ENCODE results near the gene RAB10.
"Not testable (repeated sequence)": the region's sequence is repeated elsewhere in the genome, so short reads cannot be mapped to it uniquely, and the experiment has no call there.

The RAB10 gene

GRCh38 chr2:26165403-26165802 lies 131.5 kb downstream of the RAB10 start:
- no peak for FAIRE-seq

- not testable (repeated sequence) for FAIRE-seq
These were observed 132.7 kb downstream of the RAB10 start for GRCh38 chr2:26166541-26166940.

- FAIRE-seq: no peak
These were observed 134.9 kb downstream of the RAB10 start for GRCh38 chr2:26168785-26169184.

- FAIRE-seq: no peak
These were observed 135.3 kb downstream of the RAB10 start for GRCh38 chr2:26169226-26169625.

GRCh38 chr2:26169681-26170414 lies 136.0 kb downstream of the RAB10 start:
- FAIRE-seq: no peak

GRCh38 chr2:26170795-26171194 lies 136.9 kb downstream of the RAB10 start:
- no peak for FAIRE-seq

GRCh38 chr2:26172189-26172870 lies 138.4 kb downstream of the RAB10 start:
- FAIRE-seq: no peak

- no peak for FAIRE-seq
These were observed 139.2 kb downstream of the RAB10 start, which contains the start of gene GAREM2 for GRCh38 chr2:26172871-26173775. Gene GAREM2, plus strand, starts transcription at chr2:26173088. Its CDS starts 133 bp downstream, at chr2:26173221.

- no peak for FAIRE-seq
These were observed 140.0 kb downstream of the RAB10 start for GRCh38 chr2:26173776-26174482.

GRCh38 chr2:26174691-26175465 lies 141.0 kb downstream of the RAB10 start:
- FAIRE-seq: no peak

- FAIRE-seq: no peak
These were observed 141.8 kb downstream of the RAB10 start for GRCh38 chr2:26175466-26176278.

GRCh38 chr2:26176279-26176615 lies 142.4 kb downstream of the RAB10 start:
- no peak for FAIRE-seq

- FAIRE-seq: no peak
These were observed 143.2 kb downstream of the RAB10 start for GRCh38 chr2:26177122-26177521.

GRCh38 chr2:26178246-26178645 lies 144.4 kb downstream of the RAB10 start:
- FAIRE-seq: no peak

GRCh38 chr2:26178746-26179436 lies 145.0 kb downstream of the RAB10 start:
- no peak for FAIRE-seq

- no peak for FAIRE-seq
These were observed 145.6 kb downstream of the RAB10 start for GRCh38 chr2:26179446-26179913.

GRCh38 chr2:26182441-26182840 lies 148.6 kb downstream of the RAB10 start:
- FAIRE-seq: no peak

- FAIRE-seq: no peak
These were observed 149.2 kb downstream of the RAB10 start for GRCh38 chr2:26182887-26183630.

GRCh38 chr2:26184121-26184520 lies 150.2 kb downstream of the RAB10 start:
- no peak for FAIRE-seq
